ENCODE measurements around the gene LRRC27.

LRRC27 gene

DNA sequence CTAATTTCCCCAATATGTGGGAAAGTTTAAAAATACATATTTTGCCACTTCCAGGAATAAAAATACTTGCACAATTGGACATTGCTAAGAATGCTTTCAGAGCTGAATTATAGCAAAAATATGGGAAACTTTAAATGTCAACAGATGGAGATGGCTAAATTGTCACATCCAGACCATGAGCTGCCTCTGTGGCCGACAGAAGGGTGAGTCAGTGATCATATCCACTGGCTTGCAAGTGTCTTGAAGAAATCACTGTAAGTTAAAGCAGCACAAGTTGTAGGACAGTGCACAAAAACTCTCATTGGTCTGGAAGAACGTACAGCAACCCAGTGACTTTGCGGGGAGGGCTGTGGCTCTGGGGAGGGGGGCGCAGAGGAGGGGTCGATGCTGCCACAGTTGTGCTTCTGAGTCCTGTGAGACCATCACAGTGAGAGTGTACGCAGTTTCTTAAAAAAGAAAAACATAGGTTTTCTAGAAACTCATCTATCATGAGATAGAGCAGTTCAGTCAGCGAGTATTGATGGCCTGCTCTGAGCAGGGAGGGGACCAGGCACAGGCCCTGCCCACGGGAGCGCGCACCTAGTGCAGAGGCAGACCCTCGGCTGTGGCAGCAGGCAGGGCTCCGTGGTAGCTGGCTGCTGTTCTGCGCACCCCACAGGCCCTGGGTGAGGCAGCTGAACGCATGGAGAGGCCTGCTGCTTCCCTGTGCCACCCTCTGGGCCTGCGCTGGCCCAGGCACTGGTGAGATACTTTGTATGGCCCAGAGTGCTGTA, 25.5 kb downstream of the LRRC27 start:
- DNase-seq (ENCODE audit: low read depth in 3 of 3): no peak

DNA sequence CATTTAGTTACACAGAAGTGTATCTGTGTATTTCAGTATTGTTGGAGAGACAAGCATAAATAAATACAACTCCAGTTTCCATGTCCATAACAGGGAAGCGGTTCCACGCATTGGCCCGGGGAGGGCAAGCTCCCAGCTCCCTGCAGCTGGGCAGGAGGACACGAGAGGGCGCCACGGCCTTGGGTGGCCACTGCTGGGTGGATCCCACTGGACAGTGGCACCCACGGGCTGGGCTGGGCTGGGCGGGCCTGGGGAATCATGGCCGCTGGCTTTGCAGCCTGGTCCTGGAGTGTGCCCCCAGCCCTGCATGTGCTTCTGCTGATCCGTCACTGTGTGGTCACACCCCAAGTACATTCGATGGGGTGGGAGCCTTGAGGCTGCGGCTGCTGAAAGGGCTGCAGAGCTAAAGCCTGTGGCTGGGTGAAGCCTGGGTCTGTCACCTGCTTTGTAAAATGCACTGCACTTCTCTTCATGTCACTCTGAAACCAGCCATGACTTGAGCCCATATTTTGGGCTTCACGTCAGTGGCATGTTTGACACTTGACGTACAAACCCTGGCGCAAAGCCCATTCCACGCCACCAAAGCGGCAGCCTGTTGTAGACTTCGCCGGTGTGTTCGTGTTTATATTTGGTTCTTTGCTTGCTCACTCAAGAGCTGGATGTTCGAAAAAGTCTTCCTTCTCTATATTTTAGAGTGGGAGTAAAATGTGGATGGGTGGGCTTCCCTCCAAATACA, 27.5 kb downstream of the LRRC27 start:
- no peak for DNase-seq (ENCODE audit: low read depth in 3 of 3)

DNA sequence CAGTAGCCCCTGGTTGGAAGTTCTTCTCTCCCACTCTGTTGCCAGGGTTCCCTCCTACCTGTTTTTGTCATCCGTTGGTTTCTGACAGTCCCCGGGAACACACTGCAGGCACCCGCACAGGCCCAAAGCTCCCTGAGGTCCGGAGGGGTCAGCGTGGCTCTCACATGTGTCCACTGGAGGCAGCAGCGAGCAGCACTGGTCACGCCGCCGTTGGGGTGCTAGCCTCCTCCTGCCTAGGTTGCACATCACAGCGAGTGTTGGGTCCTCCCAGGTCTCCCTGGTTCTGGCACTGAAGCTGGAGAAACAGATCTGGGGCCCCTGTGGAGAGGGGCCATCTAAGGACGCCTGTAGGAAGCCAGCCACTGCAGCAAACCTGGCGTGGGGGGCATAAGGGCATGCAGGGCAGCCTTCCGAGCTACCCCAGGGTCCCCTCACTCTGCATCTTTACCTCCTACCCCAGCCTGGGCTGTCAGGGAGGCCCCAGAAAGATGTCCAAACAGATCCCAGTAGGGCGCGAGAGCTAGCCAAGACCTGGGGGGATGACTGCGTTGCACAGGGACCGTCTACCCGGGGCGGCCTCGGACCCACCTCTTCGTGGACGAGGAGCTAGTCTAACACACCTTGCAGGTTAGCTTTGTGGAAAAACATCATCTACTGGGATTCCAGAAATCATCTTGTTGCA, 28.9 kb downstream of the LRRC27 start:
- peak in 1 of 3 experiments; percentile 26 for DNase-seq (ENCODE audit: low read depth in 3 of 3)

DNA sequence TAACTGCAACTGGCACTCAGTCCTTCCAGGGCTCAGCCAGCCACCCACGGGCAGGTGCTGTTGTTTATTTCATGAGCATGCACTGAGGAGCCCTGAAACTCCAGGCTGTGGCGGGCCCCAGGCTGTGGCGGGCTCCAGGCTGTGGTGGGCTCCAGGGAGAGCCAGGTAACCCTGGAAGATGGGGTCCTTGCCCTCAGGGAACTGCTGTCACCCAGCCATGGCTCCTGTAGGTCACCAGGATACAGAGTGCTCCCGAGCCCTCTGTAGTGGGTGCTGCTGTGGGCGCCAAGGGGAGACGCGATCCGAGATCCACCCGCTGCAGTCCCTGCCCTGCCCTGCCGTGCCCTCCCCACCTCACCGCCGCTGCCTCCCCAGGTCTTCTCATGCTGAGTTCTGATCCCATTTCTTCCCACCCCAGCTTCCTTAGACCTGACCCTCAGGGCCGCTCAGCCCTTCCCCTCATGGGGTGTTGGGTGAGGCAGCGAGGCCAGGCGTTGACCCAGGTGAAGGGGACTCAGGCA, 29.6 kb downstream of the LRRC27 start:
- DNase-seq (ENCODE audit: low read depth in 3 of 3): no peak

DNA sequence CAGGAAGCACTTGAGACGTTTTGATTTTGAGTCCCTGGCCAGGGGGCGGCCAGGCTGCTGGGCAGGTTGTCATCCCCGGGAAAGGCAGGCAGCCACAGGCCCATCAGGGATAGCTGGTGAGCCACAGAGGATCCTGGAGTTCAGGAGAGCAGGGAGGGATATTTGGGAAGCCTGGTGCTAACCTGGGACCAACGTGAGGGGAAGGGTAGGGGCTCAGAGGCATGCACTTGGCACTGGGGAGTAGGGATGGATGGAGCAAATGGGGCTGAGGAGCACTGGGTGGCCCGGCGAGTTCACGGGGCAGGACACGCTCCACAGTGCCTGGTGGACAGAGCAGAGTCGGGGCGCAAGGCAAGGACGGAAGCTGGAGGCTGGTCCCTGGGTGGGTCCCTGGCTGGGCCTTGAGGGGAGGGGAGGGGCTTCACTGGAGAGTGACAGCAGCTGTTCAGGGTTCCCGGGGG, 30.2 kb downstream of the LRRC27 start:
- DNase-seq (ENCODE audit: low read depth in 3 of 3): no peak

DNA sequence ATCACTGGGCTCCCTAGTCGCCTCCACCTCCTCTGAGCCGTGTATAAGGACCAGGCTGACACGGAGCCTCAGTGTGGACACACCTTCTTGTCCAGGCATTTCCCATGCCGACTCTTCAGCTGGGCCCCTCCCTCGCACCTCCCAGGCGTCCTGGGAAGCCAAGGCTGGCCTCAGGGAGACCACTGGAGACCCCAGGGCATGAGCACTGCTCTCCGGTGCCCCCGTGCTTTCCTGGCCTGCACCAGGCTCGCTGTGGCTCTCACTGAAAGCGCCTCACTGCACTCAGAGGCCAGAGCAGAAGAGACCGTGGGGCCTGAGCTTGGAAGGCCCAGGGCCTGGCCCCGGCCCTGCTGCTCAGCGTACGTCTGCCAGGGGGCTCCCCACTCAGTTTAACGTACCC, 31.4 kb downstream of the LRRC27 start:
- DNase-seq (ENCODE audit: low read depth in 3 of 3): no peak

DNA sequence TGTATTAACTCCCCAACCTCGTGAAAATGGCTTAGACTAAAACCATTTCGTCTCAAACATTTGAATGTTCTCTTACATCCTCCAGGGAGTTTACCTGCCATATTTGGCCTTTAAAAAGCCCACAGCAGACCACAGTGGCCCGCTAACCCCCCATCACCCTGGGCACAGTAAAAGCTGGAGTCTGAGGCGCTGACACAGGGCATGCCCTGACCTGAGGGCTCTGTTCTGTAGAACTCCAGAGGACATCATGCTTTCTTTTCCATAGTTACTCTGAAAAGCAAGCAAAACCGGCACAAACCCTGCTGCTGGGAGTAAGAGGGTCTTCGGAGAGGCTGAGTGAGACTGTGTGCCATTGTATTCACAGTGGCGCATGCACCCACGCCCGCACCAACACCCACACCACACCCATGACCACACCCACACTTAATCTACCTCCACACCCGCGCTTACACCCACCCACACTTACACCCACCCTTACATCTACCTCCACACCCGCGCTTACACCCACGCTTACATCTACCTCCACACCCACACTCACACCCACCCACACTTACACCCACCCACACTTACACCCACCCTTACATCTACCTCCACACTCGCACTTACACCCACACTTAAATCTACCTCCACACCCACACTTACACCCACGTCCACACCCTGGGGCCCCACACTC, 32.1 kb downstream of the LRRC27 start:
- DNase-seq (ENCODE audit: low read depth in 3 of 3): peak in 2 of 3 experiments; percentile 18 to 29

DNA sequence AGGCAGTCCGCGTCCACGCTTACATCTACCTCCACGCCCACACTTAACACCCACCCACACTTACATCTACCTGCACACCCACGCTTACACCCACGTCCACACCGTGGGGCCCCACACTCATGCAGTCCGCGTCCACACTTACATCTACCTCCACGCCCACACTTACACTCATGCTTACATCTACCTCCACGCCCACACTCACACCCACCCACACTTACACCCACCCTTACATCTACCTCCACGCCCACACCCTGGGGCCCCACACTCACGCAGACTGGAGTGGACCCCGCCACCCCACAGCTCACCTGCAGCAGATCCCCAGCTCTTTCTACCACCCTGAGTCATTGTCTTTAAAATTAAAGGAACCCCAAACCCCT, 32.6 kb downstream of the LRRC27 start:
- peak; percentile 30 to 59 (median 42) for DNase-seq (ENCODE audit: low read depth in 3 of 3)

DNA sequence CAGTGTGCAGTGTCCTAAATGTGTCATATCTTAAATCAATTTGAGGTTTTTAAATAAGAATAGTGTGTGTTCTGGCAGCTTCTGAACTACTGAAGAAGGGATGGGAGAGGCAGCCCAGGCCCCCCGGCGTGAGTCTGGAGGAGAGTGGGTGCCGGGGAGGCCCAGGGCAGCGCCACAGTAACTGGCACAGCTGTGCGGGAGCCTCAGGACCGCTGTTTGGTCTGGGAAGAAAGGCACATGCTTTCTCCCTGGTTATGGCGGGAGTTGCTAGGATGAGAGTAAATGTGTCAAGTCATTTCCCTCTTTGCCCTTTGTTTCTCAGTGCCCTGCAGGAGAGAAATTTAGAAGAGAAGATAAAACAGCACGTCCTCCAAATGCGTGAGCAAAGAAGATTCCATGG, 33.1 kb downstream of the LRRC27 start:
- DNase-seq (ENCODE audit: low read depth in 3 of 3): no peak

DNA sequence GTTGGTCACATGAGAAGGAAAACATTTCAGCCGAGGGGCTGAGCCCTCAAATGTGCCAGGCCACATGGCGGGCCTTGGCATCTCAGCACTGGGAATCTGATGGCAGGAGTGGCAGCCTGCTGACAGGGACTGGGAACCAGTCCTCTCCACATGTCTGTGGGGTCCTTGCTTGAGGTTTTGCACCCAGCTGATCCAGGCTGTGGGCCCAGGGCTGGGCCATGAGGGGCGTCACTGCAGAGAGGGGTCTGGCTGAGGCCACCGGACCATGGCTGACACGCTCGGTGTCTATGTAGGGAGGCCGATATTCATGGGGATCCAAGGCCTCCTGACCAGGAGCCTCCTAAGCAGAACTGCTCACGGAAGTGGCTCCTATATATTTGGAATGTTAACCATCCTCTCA, 34.0 kb downstream of the LRRC27 start:
- no peak for DNase-seq (ENCODE audit: low read depth in 3 of 3)

DNA sequence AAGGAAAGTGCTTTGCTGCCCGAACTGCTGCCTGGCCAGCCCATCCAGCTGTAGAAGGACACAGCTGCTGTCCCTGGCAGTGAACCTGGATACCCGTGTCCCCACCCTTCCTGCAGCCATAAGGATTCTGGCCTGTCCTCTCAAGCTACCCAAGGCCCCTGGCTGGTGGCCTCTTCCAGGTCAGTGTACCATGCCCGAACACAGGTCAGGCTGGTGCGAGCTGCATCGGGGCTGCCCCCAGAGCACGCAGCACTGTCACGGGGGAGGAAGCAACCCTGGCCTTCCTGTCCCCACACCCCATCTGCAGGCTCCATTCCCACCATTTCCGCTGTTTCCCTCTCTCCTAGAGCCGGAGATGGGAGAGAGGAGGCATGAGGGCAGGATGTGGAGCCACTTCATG, 34.5 kb downstream of the LRRC27 start:
- no peak for DNase-seq (ENCODE audit: low read depth in 3 of 3)

DNA sequence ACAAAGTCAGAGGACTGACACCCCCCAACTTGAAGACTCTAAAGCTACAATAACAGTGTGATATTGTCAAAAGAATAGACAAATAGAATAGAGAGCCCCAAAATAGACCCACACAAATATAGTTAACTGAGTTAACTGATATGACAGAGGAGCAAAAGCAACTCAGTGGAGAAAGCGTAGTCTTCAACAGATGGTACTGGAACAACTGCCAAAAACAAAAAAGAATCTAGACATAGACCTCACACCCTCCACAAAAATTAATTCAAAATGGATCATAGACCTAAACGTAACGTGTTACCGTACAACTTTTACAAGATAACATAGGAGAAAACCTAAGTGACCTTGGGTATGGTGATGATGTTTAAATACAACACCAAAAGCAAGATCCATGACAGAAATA, 36.4 kb downstream of the LRRC27 start:
- DNase-seq (ENCODE audit: low read depth in 3 of 3): no peak

DNA sequence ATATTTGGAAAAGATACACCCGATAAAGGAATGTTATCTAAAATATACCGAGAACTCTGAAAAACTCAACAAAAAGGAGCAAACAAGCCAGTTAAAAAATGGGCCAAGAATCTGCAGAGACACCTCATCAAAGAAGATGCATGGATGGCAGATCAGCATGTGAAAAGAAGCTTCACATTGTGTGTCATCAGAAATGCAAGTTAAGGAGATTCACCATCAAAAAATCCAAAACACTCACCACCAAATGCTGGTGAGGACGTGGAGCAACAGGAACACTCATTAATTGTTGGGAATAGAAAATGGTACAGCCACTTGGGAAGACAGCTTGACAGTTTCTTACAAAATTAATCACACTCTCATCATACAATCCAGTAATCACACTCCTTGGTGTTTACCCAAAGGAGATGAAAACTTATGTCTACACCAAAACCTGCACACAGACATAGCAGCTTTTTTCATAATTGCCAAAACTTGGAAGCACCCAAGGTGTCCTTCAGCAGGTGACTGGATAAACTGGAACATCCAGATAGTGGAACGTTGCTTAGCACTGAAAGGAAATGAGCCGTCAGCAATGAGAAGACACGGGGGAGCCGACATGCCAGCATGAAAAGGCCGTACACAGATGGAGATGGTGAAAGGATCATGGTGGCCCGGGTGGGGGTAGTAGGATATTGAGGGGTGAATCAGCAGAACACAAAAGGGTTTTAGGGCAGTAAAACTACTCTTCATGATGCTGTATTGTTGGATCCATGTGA, 37.1 kb downstream of the LRRC27 start:
- DNase-seq (ENCODE audit: low read depth in 3 of 3): no peak

DNA sequence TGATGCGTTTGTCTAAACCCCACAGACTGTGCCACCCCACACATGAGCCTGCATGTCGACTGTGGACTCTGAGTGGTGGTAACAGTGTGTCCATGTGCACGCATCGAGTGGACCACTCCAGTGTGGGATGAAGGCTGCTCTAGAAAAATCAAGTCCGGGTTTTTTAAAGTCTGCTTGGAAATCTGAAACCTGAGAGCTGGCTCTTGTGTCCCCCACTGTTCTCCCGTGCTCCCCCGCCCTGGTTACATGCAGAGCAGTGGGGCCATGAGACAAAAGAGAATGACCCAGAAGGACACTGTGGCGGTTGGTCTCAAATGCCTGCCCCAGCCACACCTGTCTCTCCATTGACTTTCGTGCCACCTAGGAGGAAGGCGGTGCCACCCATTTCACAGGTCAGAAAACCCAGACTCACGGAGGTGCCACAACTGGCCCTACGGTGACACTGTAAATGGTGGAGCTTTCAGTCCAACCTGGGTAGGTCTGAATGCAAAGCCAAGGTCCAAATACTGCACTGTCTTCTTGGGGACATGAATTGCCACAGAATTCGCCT, 37.7 kb downstream of the LRRC27 start:
- DNase-seq (ENCODE audit: low read depth in 3 of 3): no peak

DNA sequence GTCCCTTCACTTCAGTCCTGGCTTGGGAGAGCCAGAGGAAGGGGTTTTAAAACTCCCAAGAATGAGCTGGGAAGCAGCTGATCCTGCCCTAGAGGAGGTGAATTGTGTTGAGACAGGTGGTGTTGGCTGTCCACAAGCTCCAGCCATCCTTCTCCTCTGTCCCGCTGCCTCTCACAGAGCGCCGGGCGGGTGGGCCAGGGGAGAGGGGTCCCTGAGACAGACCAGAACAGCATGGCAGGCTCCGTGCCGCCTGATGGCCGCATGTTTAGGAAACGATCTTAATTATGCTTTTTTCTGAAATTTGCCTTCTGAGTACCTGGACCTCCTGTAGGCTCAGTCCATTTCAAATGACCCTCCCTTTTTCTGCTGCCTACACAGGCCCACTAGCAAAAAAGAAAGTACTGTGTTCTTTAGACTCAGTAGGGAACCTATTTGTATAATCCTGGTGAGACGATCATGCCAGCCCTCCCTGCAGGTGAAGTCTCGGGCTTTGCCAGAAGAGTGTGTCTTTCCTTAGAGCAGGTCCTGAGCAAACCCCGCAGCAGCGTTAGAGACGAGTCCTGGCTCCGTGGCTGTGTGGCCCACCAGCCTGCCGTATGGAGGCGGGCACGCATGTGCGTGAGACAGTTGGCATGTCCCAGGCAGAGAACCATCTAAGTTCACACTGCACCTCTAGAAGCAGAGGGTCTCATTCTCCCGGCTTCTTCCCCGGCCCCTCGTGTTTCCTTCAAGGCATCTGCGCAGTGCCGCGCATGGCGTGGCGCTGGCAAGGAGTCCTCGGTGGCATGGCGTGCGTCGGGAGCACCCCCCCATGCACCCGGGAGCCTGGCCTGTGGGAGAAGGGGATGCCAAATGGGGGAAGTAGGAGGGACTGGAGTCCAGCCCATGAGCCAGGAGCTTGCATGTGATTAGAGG, 38.7 kb downstream of the LRRC27 start:
- DNase-seq (ENCODE audit: low read depth in 3 of 3): no peak

DNA sequence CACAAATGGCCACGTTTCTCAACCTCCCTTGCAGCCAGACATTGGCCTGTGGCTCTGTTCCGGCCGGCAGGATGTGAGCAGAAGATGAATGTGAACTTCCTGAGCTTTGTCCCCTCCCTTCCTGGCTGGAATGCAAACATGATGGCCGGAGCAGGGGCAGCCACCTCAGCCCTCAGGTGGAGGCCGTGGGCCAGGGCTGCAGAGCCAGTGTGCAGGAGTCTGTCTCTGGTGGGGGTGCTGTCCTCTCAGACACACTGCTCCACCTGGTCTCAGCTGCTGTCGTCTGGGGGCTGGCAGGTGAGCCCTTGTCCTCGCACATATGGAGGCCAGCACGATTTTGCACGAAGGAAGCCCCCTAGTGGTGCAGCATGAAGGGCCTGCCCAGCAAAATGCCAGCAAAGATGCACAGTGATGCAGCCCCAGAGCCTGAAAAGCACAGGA, 39.7 kb downstream of the LRRC27 start:
- DNase-seq (ENCODE audit: low read depth in 3 of 3): no peak

DNA sequence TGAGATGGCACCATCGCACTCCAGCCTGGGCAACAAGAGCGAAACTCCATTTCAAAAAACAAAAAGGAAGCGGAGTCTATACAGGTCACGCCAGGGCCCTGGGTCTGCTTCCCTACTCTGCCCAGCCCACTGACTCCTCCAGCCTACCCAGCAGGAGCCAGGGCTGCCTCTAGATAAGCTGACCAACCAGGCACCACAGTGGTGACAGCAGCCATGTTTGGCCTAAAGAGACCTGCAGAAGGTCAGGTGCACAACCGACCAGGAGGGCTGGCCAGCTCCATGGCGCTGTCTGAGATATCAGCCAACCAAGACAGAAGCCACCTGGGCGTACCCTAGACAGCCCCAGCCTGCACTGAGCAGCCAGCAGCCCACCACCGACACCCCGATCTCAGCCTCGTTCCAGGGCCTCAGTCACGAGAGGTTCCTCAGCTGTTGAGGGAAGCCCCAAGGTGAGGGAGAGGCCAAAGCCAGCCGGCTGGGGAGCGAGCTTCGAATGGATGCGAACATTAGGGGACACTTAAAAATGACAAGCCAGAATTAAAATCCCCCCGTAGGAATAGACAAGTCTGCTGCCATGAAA, 40.6 kb downstream of the LRRC27 start:
- no peak for DNase-seq (ENCODE audit: low read depth in 3 of 3)

DNA sequence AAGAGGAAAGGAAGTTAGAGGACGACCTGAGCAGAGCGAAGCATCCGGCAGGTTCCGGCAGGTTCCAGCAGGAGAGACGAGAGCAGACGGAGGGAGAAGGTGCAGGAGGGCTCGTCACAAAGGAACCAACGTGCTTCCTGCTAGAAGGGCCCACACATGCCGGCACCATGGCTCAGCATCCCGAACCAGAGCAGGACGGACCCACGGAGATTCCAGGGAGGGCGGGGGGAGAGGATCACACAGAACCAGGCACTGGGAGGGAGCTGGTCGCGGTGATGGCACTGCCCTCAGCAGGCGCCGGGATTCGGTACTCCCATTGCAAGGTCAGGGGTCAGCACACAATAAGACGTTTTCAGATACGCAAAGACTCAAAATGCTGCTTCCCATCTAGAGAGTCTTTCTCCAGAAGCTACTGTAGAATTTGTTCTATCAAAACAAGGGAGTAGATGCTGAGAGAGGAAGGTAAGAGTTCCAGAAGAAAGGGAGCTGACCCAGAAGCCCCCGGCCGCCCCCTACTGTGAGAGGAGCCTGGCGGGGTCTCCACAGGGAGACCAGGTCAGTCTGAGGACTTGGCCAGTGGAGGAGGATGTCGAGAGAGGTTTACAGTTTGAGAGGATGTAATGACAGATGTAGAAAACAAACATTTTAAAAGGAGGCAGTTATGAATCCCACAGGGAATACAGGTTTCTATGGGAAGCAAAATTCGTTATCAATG, 41.4 kb downstream of the LRRC27 start:
- DNase-seq (ENCODE audit: low read depth in 3 of 3): no peak

DNA sequence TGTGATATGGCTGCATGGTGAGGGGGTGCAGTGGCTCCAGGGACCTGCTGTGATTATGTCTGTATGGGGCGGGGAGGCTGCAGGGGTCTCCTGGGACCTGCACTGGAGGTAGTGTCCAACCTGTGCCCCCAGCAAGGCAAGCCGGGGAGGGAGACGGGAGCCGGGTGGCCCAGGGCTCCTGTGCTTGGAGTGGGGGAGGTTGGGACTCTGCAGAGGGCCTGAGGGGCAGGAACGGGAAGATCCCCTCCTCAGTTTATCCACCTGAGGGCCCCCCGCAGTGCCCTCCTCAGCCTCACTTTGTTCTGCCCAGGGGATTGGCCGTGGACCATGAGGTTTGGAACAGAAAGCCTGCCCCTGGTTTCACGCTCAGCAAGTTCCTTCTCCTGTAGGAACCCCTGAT, 42.2 kb downstream of the LRRC27 start:
- no peak for DNase-seq (ENCODE audit: low read depth in 3 of 3)
